ENCODE results near the gene SRRM4. TPM values are rescaled to one million over a fixed set of nuclear protein-coding genes. Genes with fewer than 3 reads are reported as not detected.

SRRM4 gene
- total RNA-seq, 1 donor from 2014 or later = under 0.01 TPM

DNA sequence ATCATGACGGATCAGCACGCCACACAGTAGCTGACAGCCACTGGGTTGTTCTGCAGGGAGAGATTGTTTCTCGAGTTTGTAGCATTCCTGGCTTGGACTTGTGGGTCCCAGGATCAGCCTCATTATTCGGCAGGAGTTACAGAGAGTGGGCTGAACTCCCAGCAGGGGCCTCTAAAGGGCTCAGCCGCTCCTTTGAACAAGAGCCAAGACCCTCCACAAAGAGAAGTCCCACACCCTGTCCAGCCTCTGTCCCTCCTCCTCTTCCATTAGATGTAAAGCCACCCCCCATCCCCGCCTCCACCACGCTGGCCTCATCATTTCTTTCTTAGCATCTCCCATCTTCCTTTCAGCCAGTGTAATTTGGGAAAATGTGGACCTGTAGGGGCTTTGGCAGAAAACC lies 100.7 kb downstream of the SRRM4 start:
- H3K4me1 ChIP-seq (ENCODE audit: control insufficient read depth in 3 of 3, insufficient read depth in 3 of 3, low read length in 3 of 3) = no peaks in the 10 kb centered on the region
- no peaks in the 10 kb centered on the region for H3K9me3 ChIP-seq (ENCODE audit: control insufficient read depth in 3 of 3, low read length in 3 of 3)
- no peak overlapping the region for H3K4me3 ChIP-seq (ENCODE audit: low read length in 3 of 3)
- no peaks in the 10 kb centered on the region for H3K36me3 ChIP-seq (ENCODE audit: control insufficient read depth in 3 of 3, insufficient read depth in 3 of 3, low read length in 3 of 3)
- no peak overlapping the region for H3K9ac ChIP-seq (ENCODE audit: low read depth in 1 of 3, low read length in 3 of 3)
- peaks cover 6 to 12% (median 6%) of the 10 kb centered on the region in 3 donors for H3K27me3 ChIP-seq (ENCODE audit: control insufficient read depth in 3 of 3, insufficient read depth in 3 of 3, low read length in 3 of 3)
- no peak overlapping the region for H3K27ac ChIP-seq (ENCODE audit: low read depth, low read length)

DNA sequence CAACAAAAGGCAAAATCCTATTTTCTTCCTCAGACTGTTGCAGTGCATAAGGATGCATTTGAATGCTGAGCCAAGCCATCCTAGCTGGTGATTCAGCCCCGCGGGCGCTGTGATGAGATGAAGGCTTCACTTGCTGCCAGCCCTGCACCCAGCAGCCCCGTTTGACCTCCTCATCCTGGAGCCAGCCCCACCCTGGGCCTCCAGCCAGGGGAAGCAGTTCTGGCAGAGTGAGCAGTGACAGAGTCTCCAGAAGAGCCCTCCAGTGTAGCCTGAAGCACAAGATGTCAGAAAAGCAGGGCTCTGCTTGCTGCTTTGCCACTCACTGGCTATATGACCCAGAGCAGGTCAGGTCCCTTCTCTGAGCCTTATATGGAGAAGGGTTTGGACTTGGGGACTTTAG lies 101.2 kb downstream of the SRRM4 start:
- Histone ChIP-seq H3K27ac (ENCODE audit: low read depth, low read length) (no peak overlapping the region), H3K9ac (ENCODE audit: low read depth in 1 of 3, low read length in 3 of 3) (no peak overlapping the region), H3K4me3 (ENCODE audit: low read length in 3 of 3) (no peak overlapping the region), H3K36me3 (ENCODE audit: control insufficient read depth in 3 of 3, insufficient read depth in 3 of 3, low read length in 3 of 3) (no peaks in the 10 kb centered on the region), H3K9me3 (ENCODE audit: control insufficient read depth in 3 of 3, low read length in 3 of 3) (no peaks in the 10 kb centered on the region), H3K27me3 (ENCODE audit: control insufficient read depth in 3 of 3, insufficient read depth in 3 of 3, low read length in 3 of 3) (peaks cover 6 to 12% (median 6%) of the 10 kb centered on the region in 3 donors), H3K4me1 (ENCODE audit: control insufficient read depth in 3 of 3, insufficient read depth in 3 of 3, low read length in 3 of 3) (no peaks in the 10 kb centered on the region)

GRCh38 chr12:119088685-119089379 lies 107.5 kb downstream of the SRRM4 start:
- Histone ChIP-seq H3K27ac (ENCODE audit: low read depth, low read length) (no peak overlapping the region), H3K4me1 (ENCODE audit: control insufficient read depth in 3 of 3, insufficient read depth in 3 of 3, low read length in 3 of 3) (no peaks in the 10 kb centered on the region), H3K9me3 (ENCODE audit: control insufficient read depth in 3 of 3, low read length in 3 of 3) (no peaks in the 10 kb centered on the region), H3K4me3 (ENCODE audit: low read length in 3 of 3) (no peak overlapping the region), H3K36me3 (ENCODE audit: control insufficient read depth in 3 of 3, insufficient read depth in 3 of 3, low read length in 3 of 3) (no peaks in the 10 kb centered on the region), H3K9ac (ENCODE audit: low read depth in 1 of 3, low read length in 3 of 3) (no peak overlapping the region), H3K27me3 (ENCODE audit: control insufficient read depth in 3 of 3, insufficient read depth in 3 of 3, low read length in 3 of 3) (peaks cover 19 to 23% (median 21%) of the 10 kb centered on the region in 3 donors)

DNA sequence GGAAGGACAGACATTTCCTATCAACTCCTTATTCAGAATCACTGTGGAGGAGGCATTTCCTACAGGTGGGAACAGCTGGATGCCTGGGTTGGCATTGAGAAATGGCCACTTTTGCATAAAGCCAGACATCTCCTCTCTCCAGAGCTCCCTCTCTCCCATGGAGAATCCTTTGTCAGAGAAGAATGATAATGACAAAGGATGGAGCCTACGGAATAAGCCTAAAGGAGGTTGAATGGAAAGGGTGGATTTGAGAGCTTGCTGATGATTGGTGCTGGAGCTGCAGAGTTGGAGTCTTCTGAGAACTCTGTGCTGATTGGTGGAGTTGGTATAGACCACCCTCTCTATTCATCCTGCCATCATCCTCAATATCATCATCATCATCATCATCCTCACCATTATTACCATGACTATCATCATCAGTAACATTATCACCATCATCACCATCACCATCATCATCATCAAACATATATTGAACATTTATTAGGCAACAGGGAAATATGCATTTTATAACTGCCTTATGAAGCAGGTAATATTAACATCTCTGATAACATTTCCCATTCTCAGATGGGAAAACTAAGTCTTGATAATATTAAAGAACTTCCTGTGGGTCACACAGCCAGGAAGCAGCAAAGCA lies 108.2 kb downstream of the SRRM4 start:
- no peaks in the 10 kb centered on the region for H3K36me3 ChIP-seq (ENCODE audit: control insufficient read depth in 3 of 3, insufficient read depth in 3 of 3, low read length in 3 of 3)
- H3K27me3 ChIP-seq (ENCODE audit: control insufficient read depth in 3 of 3, insufficient read depth in 3 of 3, low read length in 3 of 3) = peaks cover 19 to 25% (median 25%) of the 10 kb centered on the region in 3 donors
- no peak overlapping the region for H3K27ac ChIP-seq (ENCODE audit: low read depth, low read length)
- H3K9me3 ChIP-seq (ENCODE audit: control insufficient read depth in 3 of 3, low read length in 3 of 3) = no peaks in the 10 kb centered on the region
- H3K4me3 ChIP-seq (ENCODE audit: low read length in 3 of 3) = no peak overlapping the region
- no peaks in the 10 kb centered on the region for H3K4me1 ChIP-seq (ENCODE audit: control insufficient read depth in 3 of 3, insufficient read depth in 3 of 3, low read length in 3 of 3)
- H3K9ac ChIP-seq (ENCODE audit: low read depth in 1 of 3, low read length in 3 of 3) = no peak overlapping the region

DNA sequence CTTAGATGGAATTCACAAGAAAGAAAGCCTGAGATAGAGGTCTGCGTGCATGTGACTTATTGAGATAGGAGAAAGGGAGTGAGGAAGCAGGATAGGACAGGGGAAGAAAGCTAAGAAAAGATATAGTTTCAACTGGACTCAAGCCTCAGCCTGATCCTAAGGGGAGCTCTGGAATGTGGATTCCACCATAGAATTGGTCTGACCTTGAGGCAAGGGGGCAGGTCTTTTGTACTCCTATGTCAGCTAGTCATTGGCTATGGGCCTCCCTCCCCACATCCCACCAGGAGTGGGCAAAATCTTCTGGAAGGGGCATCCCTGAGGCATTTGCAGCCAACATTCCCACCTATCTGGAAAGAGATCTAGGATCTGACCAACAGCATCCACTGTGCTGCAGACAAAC lies 108.9 kb downstream of the SRRM4 start:
- Histone ChIP-seq H3K9me3 (ENCODE audit: control insufficient read depth in 3 of 3, low read length in 3 of 3) (no peaks in the 10 kb centered on the region), H3K27ac (ENCODE audit: low read depth, low read length) (no peak overlapping the region), H3K36me3 (ENCODE audit: control insufficient read depth in 3 of 3, insufficient read depth in 3 of 3, low read length in 3 of 3) (no peaks in the 10 kb centered on the region), H3K9ac (ENCODE audit: low read depth in 1 of 3, low read length in 3 of 3) (no peak overlapping the region), H3K4me3 (ENCODE audit: low read length in 3 of 3) (no peak overlapping the region), H3K27me3 (ENCODE audit: control insufficient read depth in 3 of 3, insufficient read depth in 3 of 3, low read length in 3 of 3) (peaks cover 19 to 26% (median 22%) of the 10 kb centered on the region in 3 donors), H3K4me1 (ENCODE audit: control insufficient read depth in 3 of 3, insufficient read depth in 3 of 3, low read length in 3 of 3) (no peaks in the 10 kb centered on the region)

GRCh38 chr12:119090865-119091264 lies 109.5 kb downstream of the SRRM4 start:
- no peak overlapping the region for H3K27ac ChIP-seq (ENCODE audit: low read depth, low read length)
- H3K9ac ChIP-seq (ENCODE audit: low read depth in 1 of 3, low read length in 3 of 3) = no peak overlapping the region
- H3K36me3 ChIP-seq (ENCODE audit: control insufficient read depth in 3 of 3, insufficient read depth in 3 of 3, low read length in 3 of 3) = no peaks in the 10 kb centered on the region
- peaks cover 14 to 23% (median 20%) of the 10 kb centered on the region in 3 donors for H3K27me3 ChIP-seq (ENCODE audit: control insufficient read depth in 3 of 3, insufficient read depth in 3 of 3, low read length in 3 of 3)
- no peak overlapping the region for H3K4me3 ChIP-seq (ENCODE audit: low read length in 3 of 3)
- no peaks in the 10 kb centered on the region for H3K9me3 ChIP-seq (ENCODE audit: control insufficient read depth in 3 of 3, low read length in 3 of 3)
- no peaks in the 10 kb centered on the region for H3K4me1 ChIP-seq (ENCODE audit: control insufficient read depth in 3 of 3, insufficient read depth in 3 of 3, low read length in 3 of 3)

DNA sequence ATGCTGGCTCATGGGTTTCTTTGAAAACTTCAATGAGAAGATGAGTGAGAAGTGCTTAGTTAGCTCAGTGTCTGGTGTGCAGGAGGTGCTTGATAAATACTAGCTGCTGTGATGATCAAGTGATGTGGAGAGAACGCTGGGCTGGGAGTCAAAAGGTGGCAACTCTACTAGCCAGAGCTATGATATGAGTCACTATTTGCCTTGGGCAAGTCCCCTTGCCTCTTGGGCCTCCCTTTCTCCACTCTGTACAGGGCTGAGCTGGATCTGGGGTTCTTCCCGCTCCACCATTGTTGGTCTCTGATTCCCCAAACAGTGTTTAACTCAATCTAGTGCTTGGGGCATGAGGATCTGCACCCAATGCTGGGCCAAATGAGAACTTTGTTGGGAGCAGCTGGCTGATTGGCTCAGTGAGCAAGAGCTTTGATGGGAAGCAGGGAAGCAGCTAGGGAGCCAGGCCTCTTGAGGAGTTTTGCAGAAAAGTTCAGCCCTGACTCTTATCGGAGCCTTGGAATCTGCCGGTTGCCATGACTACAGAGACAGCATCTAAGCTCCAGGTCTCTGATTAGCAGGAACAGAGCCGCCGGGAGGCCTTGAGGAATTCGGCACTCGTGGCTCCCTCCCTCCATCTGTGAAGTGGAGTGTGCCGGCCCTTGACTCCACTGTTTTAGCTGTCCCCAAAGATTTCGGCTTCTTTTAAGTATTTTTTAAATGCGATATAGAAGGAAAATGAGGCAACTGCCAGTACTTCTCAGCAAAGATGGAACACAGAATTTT lies 115.3 kb downstream of the SRRM4 start:
- Histone ChIP-seq H3K4me1 (ENCODE audit: control insufficient read depth in 3 of 3, insufficient read depth in 3 of 3, low read length in 3 of 3) (no peaks in the 10 kb centered on the region), H3K27me3 (ENCODE audit: control insufficient read depth in 3 of 3, insufficient read depth in 3 of 3, low read length in 3 of 3) (peaks cover 10 to 24% (median 13%) of the 10 kb centered on the region in 3 donors), H3K9me3 (ENCODE audit: control insufficient read depth in 3 of 3, low read length in 3 of 3) (peaks cover 0 to 3% (median 0%) of the 10 kb centered on the region in 3 donors), H3K36me3 (ENCODE audit: control insufficient read depth in 3 of 3, insufficient read depth in 3 of 3, low read length in 3 of 3) (no peaks in the 10 kb centered on the region), H3K4me3 (ENCODE audit: low read length in 3 of 3) (no peak overlapping the region), H3K9ac (ENCODE audit: low read depth in 1 of 3, low read length in 3 of 3) (no peak overlapping the region), H3K27ac (ENCODE audit: low read depth, low read length) (no peak overlapping the region)

DNA sequence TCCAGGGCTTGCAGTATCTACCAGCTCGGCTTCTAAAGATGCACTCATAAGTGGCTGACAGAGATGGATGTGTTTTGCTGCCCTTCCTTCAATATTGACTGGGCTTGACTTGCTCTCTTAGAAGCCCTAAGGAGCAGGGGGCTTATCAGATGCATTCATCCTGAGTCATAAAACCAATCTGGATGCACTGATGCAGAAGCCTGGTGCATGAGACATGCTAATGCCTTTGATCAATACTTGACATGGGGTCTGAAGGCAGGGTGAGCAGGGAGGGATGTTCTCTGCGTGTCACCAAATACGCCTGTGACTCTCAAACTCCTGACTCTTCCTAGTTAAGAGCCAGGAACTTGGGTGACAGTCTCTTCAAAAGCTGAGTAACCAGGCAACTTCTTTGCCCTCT lies 119.6 kb downstream of the SRRM4 start:
- Histone ChIP-seq H3K9me3 (ENCODE audit: control insufficient read depth in 3 of 3, low read length in 3 of 3) (peaks cover 0 to 3% (median 0%) of the 10 kb centered on the region in 3 donors), H3K9ac (ENCODE audit: low read depth in 1 of 3, low read length in 3 of 3) (no peak overlapping the region), H3K27me3 (ENCODE audit: control insufficient read depth in 3 of 3, insufficient read depth in 3 of 3, low read length in 3 of 3) (peaks cover 4 to 11% (median 8%) of the 10 kb centered on the region in 3 donors), H3K4me1 (ENCODE audit: control insufficient read depth in 3 of 3, insufficient read depth in 3 of 3, low read length in 3 of 3) (no peaks in the 10 kb centered on the region), H3K36me3 (ENCODE audit: control insufficient read depth in 3 of 3, insufficient read depth in 3 of 3, low read length in 3 of 3) (no peaks in the 10 kb centered on the region), H3K4me3 (ENCODE audit: low read length in 3 of 3) (no peak overlapping the region), H3K27ac (ENCODE audit: low read depth, low read length) (no peak overlapping the region)

DNA sequence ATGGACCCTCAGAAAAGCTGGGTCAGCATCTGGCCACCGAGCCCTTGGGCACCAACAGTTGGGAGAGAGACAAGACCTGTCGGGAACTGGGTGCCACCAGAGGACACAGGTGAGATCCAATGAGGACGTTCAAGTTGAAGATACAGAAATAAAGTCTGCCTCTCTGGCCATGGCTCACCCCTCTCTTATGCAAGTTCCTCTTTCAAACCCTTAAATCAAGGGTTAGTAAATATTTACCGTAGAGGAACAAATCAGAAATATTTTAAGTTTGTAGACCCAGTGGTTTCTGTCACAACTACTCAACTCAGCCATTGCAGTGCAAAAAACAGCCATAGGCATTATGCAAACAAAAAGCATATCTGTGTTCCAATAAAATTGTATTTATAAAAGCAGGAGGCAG lies 120.9 kb downstream of the SRRM4 start:
- H3K4me3 ChIP-seq (ENCODE audit: low read length in 3 of 3) = no peak overlapping the region
- peaks cover 0 to 4% (median 4%) of the 10 kb centered on the region in 3 donors for H3K27me3 ChIP-seq (ENCODE audit: control insufficient read depth in 3 of 3, insufficient read depth in 3 of 3, low read length in 3 of 3)
- H3K9ac ChIP-seq (ENCODE audit: low read depth in 1 of 3, low read length in 3 of 3) = no peak overlapping the region
- H3K36me3 ChIP-seq (ENCODE audit: control insufficient read depth in 3 of 3, insufficient read depth in 3 of 3, low read length in 3 of 3) = no peaks in the 10 kb centered on the region
- H3K4me1 ChIP-seq (ENCODE audit: control insufficient read depth in 3 of 3, insufficient read depth in 3 of 3, low read length in 3 of 3) = no peaks in the 10 kb centered on the region
- H3K9me3 ChIP-seq (ENCODE audit: control insufficient read depth in 3 of 3, low read length in 3 of 3) = peaks cover 0 to 3% (median 0%) of the 10 kb centered on the region in 3 donors
- H3K27ac ChIP-seq (ENCODE audit: low read depth, low read length) = no peak overlapping the region

GRCh38 chr12:119102714-119103113 lies 121.4 kb downstream of the SRRM4 start:
- H3K27me3 ChIP-seq (ENCODE audit: control insufficient read depth in 3 of 3, insufficient read depth in 3 of 3, low read length in 3 of 3) = peaks cover 0 to 4% (median 4%) of the 10 kb centered on the region in 3 donors
- no peaks in the 10 kb centered on the region for H3K4me1 ChIP-seq (ENCODE audit: control insufficient read depth in 3 of 3, insufficient read depth in 3 of 3, low read length in 3 of 3)
- peaks cover 0 to 3% (median 0%) of the 10 kb centered on the region in 3 donors for H3K9me3 ChIP-seq (ENCODE audit: control insufficient read depth in 3 of 3, low read length in 3 of 3)

More at GRCh38 chr12:119102714-119103113, 121.4 kb downstream of the SRRM4 start:
- no peak overlapping the region for H3K27ac ChIP-seq (ENCODE audit: low read depth, low read length)
- H3K4me3 ChIP-seq (ENCODE audit: low read length in 3 of 3) = no peak overlapping the region
- no peak overlapping the region for H3K9ac ChIP-seq (ENCODE audit: low read depth in 1 of 3, low read length in 3 of 3)
- H3K36me3 ChIP-seq (ENCODE audit: control insufficient read depth in 3 of 3, insufficient read depth in 3 of 3, low read length in 3 of 3) = no peaks in the 10 kb centered on the region
